ENCODE results near the gene STRAP. TPM values are rescaled to one million over a fixed set of nuclear protein-coding genes. Genes with fewer than 3 reads are reported as not detected.

The STRAP gene, protein sequence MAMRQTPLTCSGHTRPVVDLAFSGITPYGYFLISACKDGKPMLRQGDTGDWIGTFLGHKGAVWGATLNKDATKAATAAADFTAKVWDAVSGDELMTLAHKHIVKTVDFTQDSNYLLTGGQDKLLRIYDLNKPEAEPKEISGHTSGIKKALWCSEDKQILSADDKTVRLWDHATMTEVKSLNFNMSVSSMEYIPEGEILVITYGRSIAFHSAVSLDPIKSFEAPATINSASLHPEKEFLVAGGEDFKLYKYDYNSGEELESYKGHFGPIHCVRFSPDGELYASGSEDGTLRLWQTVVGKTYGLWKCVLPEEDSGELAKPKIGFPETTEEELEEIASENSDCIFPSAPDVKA
- 68.5 and 80.1 TPM in 2 replicates for total RNA-seq

GRCh38 chr12:15882118-15882971 is at the start of gene STRAP:
TSS of gene STRAP (plus strand) at chr12:15882387. CDS start at chr12:15882708, 321 bp downstream.

DNA sequence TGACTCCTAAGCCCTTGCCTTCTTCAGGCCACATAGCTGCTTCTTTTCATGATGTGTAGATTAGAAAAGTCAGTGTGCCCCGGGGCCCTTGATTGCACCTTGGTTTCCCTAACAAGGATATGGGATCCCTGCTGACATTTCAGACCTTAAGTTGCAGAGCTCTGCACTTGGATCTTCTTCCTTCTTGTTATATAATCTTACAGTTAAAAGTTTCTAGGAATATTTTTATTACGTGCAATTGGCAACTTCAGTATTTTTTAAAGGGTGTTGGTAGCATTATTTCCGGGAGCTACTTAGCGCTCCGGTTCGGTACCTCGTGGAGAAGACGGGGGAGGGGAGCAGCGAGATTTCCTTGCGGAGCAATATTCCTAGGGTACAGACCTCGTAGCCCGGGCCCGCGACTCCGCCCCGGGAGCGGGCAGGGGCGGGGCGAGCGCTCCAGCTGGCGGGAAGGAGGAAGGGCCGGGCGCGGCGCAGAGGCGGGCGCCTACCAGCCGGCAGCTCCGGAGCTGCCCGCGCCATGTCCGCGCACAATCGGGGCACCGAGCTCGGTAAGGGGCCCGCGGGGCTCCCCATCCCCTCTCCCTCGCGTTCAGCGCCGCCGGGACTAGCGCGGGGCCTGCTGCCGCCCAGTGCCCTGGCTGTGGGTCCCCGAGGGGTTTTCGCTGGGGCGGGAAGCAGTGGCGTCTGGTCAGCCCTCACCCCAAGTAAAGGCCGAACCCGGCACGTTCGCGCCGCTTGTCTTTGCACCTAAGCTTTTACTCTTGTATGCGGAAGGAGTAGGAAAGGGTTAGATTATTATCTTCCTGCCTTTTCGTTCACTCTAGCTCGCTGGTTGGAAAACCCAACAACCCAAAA is 28.9 kb downstream of the STRAP start, which contains the start of gene DERA:
TSS of gene DERA (plus strand) at position 469 of the 858 bp plus-strand sequence. CDS start at position 521, 52 bp downstream.

Other genes with a start within 250 kb of the STRAP start
- 10.0 and 14.7 TPM in 2 replicates for gene EPS8, start 93.0 kb upstream of the STRAP start, total RNA-seq
- 52.3 and 56.1 TPM in 2 replicates for gene DERA, start 28.9 kb downstream of the STRAP start, total RNA-seq